GM18505 (cell line): ENCODE results near the gene SPATA25.
"Not testable (repeated sequence)": the region's sequence is repeated elsewhere in the genome, so short reads cannot be mapped to it uniquely, and the experiment has no call there.

Source experiments
- ATAC-seq: cut with Tn5 transposase; IDR thresholded peaks from one replicate; pipeline ENCODE4 v1.9.1; 2021; ENCODE audit not compliant: unreplicated experiment
- POLR2A ChIP-seq: IDR thresholded peaks from 4 replicates; pipeline ENCODE4 v1.6.1; 2011; ENCODE audit warnings: borderline replicate concordance; ENCODE audit not compliant: insufficient read depth, insufficient read length; ENCODE audit errors: extremely low read depth

SPATA25 gene

GRCh38 chr20:45909817-45910669 is 22.6 kb upstream of the SPATA25 start:
- no peak for TF ChIP-seq POLR2A
- ATAC-seq: no peak

DNA sequence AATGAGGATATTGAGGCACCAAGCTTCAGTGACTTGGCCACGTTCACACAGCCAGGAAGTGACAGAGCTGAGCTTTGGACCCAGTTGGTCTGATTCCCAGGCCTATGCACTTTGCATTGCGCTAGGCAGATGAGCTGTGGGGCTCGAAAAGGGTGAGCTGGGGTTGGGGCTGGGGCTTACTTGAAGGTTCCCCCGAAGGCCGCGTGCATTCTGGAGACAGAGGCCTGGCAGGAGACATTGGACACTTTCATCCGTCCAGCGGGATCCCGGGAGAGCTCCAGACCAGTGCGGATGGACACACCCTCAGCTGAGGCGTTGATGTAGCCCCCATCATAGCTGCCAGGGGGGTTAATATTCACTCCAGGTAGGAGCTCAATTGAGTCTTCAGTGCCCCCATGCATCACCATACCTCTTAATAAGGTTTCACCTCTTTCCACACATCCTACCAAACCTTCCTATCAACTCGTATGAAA is 21.9 kb upstream of the SPATA25 start:
- TF ChIP-seq POLR2A: no peak
- ATAC-seq: no peak

DNA sequence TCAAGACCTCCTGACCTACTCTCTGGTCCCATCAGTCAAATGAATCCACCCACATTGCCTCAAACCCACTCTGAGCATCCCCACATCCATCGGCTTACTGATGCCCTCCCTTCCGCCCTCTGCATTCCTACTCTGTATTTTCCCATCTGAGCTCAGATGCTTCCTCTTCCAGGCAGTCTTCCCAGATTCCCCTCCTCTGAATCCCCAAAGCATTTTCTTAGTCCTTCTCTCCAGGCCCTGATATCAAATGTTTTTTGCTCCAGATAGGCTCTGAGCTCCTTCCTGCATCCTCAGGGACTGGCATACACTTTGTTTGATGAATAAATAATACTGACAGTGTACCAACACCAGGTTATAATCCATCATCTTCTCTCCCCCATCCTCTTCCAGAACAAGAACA is 20.7 kb upstream of the SPATA25 start:
- no peak for TF ChIP-seq POLR2A
- ATAC-seq: no peak

- TF ChIP-seq POLR2A: no peak
- ATAC-seq: no peak
Measured at GRCh38 chr20:45907219-45907948, 20.0 kb upstream of the SPATA25 start.

DNA sequence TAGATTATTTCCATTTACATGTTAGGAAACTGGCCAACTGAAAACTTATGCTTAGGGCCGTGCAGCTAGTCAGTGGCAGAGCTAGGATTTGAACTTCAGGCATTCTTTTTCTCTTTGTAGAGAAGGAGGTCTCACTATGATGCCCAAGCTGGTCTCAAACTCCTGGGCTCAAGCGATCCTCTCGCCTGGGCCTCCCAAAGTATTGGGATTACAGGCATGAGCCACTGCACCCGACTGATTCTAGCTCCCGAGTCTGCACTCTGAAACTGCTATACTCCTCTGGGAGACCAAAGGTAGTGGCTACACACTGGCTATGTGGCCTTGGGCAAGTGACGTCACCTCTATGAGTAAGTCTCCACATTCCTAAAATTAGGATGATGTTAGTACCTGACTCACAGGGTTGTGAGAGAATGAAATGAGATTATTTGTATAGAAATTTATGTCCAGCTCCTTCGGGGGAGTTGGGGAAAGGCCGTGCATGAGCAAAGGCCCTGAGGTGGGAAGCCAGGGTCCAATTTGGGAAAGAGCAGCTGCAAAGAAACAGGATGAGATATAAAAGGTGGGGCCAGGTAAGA is 18.2 kb upstream of the SPATA25 start:
- no peak for TF ChIP-seq POLR2A
- ATAC-seq: no peak

DNA sequence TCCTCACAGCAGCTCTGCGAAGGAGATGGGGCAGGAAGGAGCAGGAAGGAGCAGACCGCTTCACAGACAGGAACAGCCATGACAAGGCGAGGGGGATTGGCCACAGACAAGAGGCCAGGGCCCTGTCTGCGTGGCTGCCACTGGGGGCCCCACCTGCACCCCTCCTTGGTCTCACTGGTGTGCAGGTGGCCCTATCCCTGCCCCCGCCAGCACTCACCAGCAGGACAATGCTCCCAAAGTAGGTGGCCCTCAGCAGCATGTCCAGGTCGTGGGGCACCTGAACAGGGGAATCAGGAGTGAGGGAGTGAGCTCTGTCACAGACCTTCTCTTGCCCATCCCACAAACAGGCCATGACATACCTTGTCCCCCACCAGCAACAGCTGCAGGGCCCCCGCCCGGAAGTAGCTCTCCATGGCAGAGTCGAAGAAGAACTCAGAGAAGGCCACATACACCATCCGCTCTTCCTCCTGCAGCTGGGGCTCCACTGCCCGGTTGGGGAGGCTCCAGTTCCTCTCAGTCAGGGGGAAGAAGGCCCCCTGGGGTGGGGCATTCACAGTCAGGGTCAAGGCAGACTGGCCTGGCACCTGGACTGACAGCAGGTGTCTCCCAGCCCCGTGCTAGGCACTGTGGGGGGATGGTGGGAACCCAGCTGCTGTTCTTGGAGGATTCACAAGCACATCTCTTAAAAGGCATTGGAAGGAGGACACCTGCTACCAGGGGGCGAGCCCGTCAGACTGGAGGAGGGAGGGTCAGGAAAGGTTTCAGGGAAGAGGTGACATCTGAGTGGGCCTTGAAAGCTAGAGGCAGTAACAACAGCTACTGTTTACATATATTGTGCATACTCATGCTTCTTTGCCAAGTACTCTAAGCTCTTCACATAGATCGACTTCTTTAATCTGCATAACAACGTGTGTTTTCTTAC is 17.4 kb upstream of the SPATA25 start:
- TF ChIP-seq POLR2A: no peak
- no peak for ATAC-seq

DNA sequence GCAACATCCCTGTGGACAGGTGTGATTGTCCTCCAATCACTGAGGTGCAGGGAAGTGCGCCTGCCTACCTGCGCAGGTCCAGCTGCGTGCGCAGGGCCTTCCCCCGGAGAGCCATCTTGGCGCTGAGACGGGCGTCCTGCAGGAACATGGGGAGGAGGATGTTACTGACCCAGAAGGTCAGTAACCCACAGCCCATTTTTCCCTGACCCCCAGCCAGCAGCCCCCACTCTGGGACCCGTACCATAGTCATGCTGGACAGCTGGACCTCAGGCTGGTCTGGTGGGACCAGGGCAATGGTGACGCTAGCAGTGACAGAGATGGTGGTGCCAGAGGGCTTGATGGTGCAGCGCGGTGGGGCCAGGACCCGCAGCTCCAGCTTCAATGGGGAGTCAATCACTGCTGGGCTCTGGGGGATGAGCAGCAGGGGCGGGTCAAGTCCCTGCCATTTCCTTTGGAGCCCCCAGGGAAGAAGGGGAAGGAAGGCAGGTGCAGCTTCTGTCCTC is 14.8 kb upstream of the SPATA25 start:
- ATAC-seq: no peak
- TF ChIP-seq POLR2A: no peak

DNA sequence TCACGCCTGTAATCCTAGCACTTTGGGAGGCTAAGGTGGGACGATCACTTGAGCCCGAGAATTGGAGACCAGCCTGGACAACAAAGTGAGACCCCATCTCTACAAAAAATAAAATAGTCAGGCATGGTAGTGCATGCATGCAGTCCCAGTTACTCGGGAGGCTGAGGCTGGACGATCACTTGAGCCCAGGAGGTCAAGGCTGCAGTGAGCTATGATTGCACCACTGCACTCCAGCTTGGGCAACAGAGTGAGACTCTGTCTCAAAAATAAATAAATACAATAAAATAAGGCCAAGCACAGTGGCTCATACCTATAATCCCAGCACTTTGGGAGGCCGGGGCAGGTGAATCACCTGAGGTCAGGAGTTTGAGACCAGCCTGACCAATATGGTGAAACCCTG is 13.9 kb upstream of the SPATA25 start:
- ATAC-seq: not testable (repeated sequence)

GRCh38 chr20:45899046-45899835 is 11.8 kb upstream of the SPATA25 start:
- no peak for ATAC-seq
- no peak for TF ChIP-seq POLR2A

GRCh38 chr20:45898285-45898684 is 10.9 kb upstream of the SPATA25 start:
- no peak for ATAC-seq
- TF ChIP-seq POLR2A: no peak

DNA sequence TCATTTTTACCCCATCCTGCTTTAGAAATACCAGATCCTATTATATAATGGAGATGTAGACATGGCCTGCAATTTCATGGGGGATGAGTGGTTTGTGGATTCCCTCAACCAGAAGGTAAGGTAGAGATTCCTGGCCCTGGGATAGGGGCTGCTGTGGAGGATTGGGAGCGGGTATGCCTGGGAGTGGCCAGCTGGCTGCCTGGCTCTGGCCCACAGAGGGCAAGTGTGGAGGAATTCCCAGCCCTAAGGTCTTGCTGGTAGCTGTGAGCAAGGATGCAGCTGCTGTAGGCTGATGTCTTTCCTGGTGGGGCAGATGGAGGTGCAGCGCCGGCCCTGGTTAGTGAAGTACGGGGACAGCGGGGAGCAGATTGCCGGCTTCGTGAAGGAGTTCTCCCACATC is 10.3 kb upstream of the SPATA25 start:
- ATAC-seq: no peak
- no peak for TF ChIP-seq POLR2A

GRCh38 chr20:45897289-45897688 is 9.9 kb upstream of the SPATA25 start:
- no peak for ATAC-seq
- TF ChIP-seq POLR2A: no peak
